Heart left ventricle (tissue), 16 donors: ENCODE measurements around the gene STXBP6. TPM values are rescaled to one million over a fixed set of nuclear protein-coding genes. Genes with fewer than 3 reads are reported as not detected.

Source experiments
- ATAC-seq, 4 donors: fragments of 200-7000 bp; cut with Tn5 transposase; one replicate each; pipeline ENCODE4 v1.9.1; 2020 to 2022; ENCODE audit warnings: moderate library complexity in 4 of 4, mild to moderate bottlenecking in 3 of 4, moderate number of reproducible peaks in 1 of 4
- DNase-seq, 5 donors: peaks; one replicate each; pipeline ENCODE4 v3.0.0-alpha.2; 2020
- H3K27ac ChIP-seq, 12 donors: fragments of 200-600 bp; sonication (generic) in 4 of 12; one replicate each; pipeline versions ENCODE4 v1.5.0 to v1.8.0; 2016 to 2022; ENCODE audit warnings: mild to moderate bottlenecking in 2 of 12
- H3K27me3 ChIP-seq, 9 donors: fragments of 200-600 bp; sonication (generic) in 2 of 9; one replicate each; pipeline versions ENCODE4 v1.5.1 to v1.8.0; 2016 to 2022; ENCODE audit warnings: mild to moderate bottlenecking in 3 of 9
- H3K36me3 ChIP-seq, 9 donors: fragments of 200-600 bp; sonication (generic) in 2 of 9; one replicate each; pipeline versions ENCODE4 v1.5.0 to v1.8.0; 2018 to 2022; ENCODE audit warnings: mild to moderate bottlenecking in 2 of 9
- H3K4me1 ChIP-seq, 12 donors: fragments of 200-600 bp; sonication (generic) in 4 of 12; one replicate each; pipeline versions ENCODE4 v1.5.0 to v1.8.0; 2016 to 2022; ENCODE audit warnings: mild to moderate bottlenecking in 3 of 12
- H3K4me3 ChIP-seq, 12 donors: fragments of 200-600 bp; sonication (generic) in 4 of 12; one replicate each; pipeline versions ENCODE4 v1.5.0 to v1.8.0; 2017 to 2022; ENCODE audit warnings: mild to moderate bottlenecking in 9 of 12, moderate library complexity in 4 of 12
- H3K9me3 ChIP-seq, 12 donors: fragments of 200-600 bp; sonication (generic) in 4 of 12; one replicate each; pipeline versions ENCODE4 v1.5.0 to v1.8.0; 2016 to 2022; ENCODE audit warnings: mild to moderate bottlenecking in 1 of 12
- POLR2A ChIP-seq, 2 donors: fragments of 450-650 bp; IDR thresholded peaks; one replicate each; pipeline ENCODE4 v1.6.1; 2017; ENCODE audit warnings: antibody characterized with exemption in 2 of 2, mild to moderate bottlenecking in 2 of 2, moderate library complexity in 2 of 2
- WGBS, 4 donors: extraction: QIAGEN DNeasy Blood & Tissue Kit in 2 of 4; methylation state at CpG; one replicate each; pipeline versions ENCODE4 v1.1.5 to v1.1.7; 2013 to 2018; 5-methylcytosine and 5-hydroxymethylcytosine counted together
- intact Hi-C, 10 donors: fragments of 100-400 bp; cut with DNase I; formaldehyde crosslinking; loops; one replicate each; pipeline versions ENCODE4 v1.11.1 to v1.14.2; 2022
- polyA plus RNA-seq, 2 donors: library from polyadenylated mRNA; stranded (reverse); fragments of 200-250 nt; gene quantifications; one replicate each; pipeline ENCODE4 v1.2.3, GENCODE V29; 2013
- total RNA-seq, 9 donors: library from RNA; depleted of rRNA in 2 of 9; stranded (reverse); fragments of >200 nt in 2 of 9; fragmentation: NEBNext Ultra II Directional in 3 of 9; extraction: Animal tissue kit (Norgen Biotek cat#: 25700) in 3 of 9; gene quantifications; one replicate each; pipeline versions ENCODE4 v1.1.0 to v1.2.4, GENCODE V29; 2016 to 2023
- TF ChIP-seq, protein P1 (sequence below), 12 donors: fragments of 200-600 bp; sonication (generic) in 4 of 12; IDR thresholded peaks; one replicate each; pipeline versions ENCODE4 v1.5.0 to v1.8.0; 2018 to 2022; ENCODE audit warnings: antibody characterized with exemption in 12 of 12, mild to moderate bottlenecking in 5 of 12
- donor health status: ischemic (EF 13 %, LVEDD 7.1; RV severe dilation, severe dysfunction).
- donor health status: healthy with polysubstance abuse.
- donor health status: DM: no; HTN: yes; CAD: no.
- donor health status: DM: no; HTN: no; CAD: no.
- donor health status: ischemic (EF 25% LVEDD 6.9; RV normal size, moderate dysfunction).
- donor health status: ischemic (EF 25% LVEDD 5.7; RV mildly dilated, moderate dysfunction).
- donor health status: healthy.
- donor health status: DM: yes; HTN: yes; CAD: no.
- donor health status: ischemic (EF 35%, LVEDD 5.7; RV mildly dilated, moderate dysfunction).
- donor health status: nonischemic (EF 11% LVEDD 7.7; RV severe dilation, severe dysfunction).
- donor health status: DM: yes; HTN: yes; CAD: no.
- donor health status: PGD.
- donor health status: ischemic (EF 29% LVEDD 5.4; RV normal size, mild dysfunction).
- donor health status: nonischemic (EF 23%, LVEDD 6.1; RV moderate dilation, normal function).

Gene STXBP6
- total and polyA plus RNA-seq, 11 donors = 12.5 to 57.3 (median 23.7) TPM

- Histone ChIP-seq H3K36me3 (no peaks in the 10 kb centered on the region), H3K27me3 (no peaks in the 10 kb centered on the region), H3K4me1 (peaks cover 0 to 13% (median 2%) of the 10 kb centered on the region in 12 donors), H3K4me3 (no peak overlapping the region), H3K9me3 (no peaks in the 10 kb centered on the region), H3K27ac (no peak overlapping the region)
- intact Hi-C loops = loop anchor here in 3 of 10 donors (5.0 to 10.0 kb wide), 2 partner anchors 64 to 66 kb away; no protein-coding TSS in a partner anchor
- TF ChIP-seq, protein P1, sequence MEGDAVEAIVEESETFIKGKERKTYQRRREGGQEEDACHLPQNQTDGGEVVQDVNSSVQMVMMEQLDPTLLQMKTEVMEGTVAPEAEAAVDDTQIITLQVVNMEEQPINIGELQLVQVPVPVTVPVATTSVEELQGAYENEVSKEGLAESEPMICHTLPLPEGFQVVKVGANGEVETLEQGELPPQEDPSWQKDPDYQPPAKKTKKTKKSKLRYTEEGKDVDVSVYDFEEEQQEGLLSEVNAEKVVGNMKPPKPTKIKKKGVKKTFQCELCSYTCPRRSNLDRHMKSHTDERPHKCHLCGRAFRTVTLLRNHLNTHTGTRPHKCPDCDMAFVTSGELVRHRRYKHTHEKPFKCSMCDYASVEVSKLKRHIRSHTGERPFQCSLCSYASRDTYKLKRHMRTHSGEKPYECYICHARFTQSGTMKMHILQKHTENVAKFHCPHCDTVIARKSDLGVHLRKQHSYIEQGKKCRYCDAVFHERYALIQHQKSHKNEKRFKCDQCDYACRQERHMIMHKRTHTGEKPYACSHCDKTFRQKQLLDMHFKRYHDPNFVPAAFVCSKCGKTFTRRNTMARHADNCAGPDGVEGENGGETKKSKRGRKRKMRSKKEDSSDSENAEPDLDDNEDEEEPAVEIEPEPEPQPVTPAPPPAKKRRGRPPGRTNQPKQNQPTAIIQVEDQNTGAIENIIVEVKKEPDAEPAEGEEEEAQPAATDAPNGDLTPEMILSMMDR (IDR thresholded peaks at IDR 0.05) = no peak
- TF ChIP-seq POLR2A (IDR thresholded peaks at IDR 0.05) = no peak
- no peak for ATAC-seq
- WGBS, 4 donors = 92 to 98% (median 95%) methylated on average over 1 of the region's 1 CpG
- DNase-seq = no peak
Measured at GRCh38 chr14:24801024-24801423, 248.9 kb downstream of the STXBP6 start.

DNA sequence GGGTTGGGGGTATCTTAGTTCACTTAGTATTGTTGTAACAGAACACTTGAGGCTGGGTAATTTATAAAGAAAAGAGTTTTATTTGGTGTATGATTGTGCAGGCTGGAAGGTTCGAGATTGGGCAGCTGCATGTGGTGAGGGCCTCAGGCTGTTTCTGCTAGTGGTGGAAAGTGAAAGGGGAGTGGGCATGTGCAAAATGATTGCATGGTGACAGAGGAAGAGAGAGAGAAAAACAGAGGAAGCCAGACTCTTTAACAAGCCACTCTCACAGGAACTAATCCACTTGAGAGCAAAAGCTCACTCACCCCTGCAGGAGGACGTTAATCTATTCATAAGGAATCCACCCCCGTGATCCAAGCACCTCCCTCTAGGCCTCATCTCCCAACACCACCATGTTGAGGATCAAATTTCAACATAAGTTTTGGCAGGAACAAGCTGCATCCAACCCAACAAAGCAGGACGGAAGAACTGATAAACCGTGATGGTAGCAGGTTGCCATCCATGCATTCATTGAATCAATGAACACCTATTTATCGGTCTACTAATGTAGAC is 251.0 kb downstream of the STXBP6 start:
- no peaks in the 10 kb centered on the region for H3K4me1 ChIP-seq
- H3K27me3 ChIP-seq = no peaks in the 10 kb centered on the region
- no peak overlapping the region for H3K27ac ChIP-seq
- no peak for DNase-seq
- intact Hi-C loops = loop anchor here in 1 of 10 donors (5.0 kb wide), 1 partner anchor 57 kb away; no protein-coding TSS in a partner anchor
- no peak for ATAC-seq
- H3K9me3 ChIP-seq = no peaks in the 10 kb centered on the region
- H3K4me3 ChIP-seq = no peak overlapping the region
- TF ChIP-seq POLR2A (IDR thresholded peaks at IDR 0.05) = no peak
- TF ChIP-seq, protein P1 (IDR thresholded peaks at IDR 0.05) = no peak
- H3K36me3 ChIP-seq = no peaks in the 10 kb centered on the region
- 72 to 82% (median 78%) methylated on average over 6 of the region's 6 CpGs for WGBS, 4 donors

- DNase-seq (no peak), ATAC-seq (no peak)
- H3K4me1 ChIP-seq = no peaks in the 10 kb centered on the region
- H3K27me3 ChIP-seq = no peaks in the 10 kb centered on the region
- intact Hi-C loops = loop anchor here in 1 of 10 donors (5.0 kb wide), 1 partner anchor 53 kb away; no protein-coding TSS in a partner anchor
- H3K4me3 ChIP-seq = no peak overlapping the region
- no peaks in the 10 kb centered on the region for H3K9me3 ChIP-seq
- H3K27ac ChIP-seq = no peak overlapping the region
- TF ChIP-seq, protein P1 (IDR thresholded peaks at IDR 0.05) = no peak
- TF ChIP-seq POLR2A (IDR thresholded peaks at IDR 0.05) = no peak
- WGBS, 4 donors = 93 to 95% (median 94%) methylated on average over 5 of the region's 5 CpGs
- H3K36me3 ChIP-seq = no peaks in the 10 kb centered on the region
Measured at GRCh38 chr14:24795406-24795805, 254.5 kb downstream of the STXBP6 start.

DNA sequence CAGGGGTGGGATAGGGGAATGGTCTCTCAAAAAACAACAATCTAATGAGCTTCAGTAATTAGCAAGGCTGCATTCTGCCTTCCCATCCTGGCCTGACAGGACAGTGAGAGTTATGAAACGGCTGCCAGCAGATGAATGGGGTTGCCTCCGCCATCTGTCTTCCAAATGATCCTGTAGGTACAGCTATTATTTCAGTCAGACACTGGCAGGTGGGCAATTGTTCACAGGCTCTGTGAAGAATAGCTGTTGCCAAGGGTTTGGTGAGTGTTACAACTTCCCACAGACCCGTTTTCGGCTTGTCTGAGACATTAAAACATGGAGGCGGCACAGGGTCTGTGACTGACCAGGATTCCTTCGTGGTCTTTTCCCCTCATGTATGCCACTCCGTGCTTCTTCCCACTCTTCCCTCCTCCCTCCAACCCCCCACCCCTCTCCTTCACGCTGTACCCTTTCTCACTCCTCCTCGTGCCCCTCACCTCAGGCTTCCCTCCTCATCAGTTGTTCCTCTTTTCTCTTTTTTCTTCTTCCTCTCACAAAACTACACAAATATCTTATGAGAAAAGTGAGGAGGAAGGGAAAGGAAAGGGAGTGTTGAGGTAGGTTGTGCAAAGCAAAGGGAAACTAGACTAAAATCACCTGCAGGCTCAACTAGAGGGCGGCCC is 255.2 kb downstream of the STXBP6 start:
- no peak overlapping the region for H3K27ac ChIP-seq
- H3K9me3 ChIP-seq = no peaks in the 10 kb centered on the region
- no peak for ATAC-seq
- no peaks in the 10 kb centered on the region for H3K36me3 ChIP-seq
- H3K4me3 ChIP-seq = no peak overlapping the region
- no peak for DNase-seq
- H3K27me3 ChIP-seq = no peaks in the 10 kb centered on the region
- TF ChIP-seq, protein P1 (IDR thresholded peaks at IDR 0.05) = no peak
- no peak for TF ChIP-seq POLR2A (IDR thresholded peaks at IDR 0.05)
- H3K4me1 ChIP-seq = peaks cover 0 to 5% (median under 1%) of the 10 kb centered on the region in 12 donors
- 80 to 91% (median 90%) methylated on average over 10 of the region's 10 CpGs for WGBS, 4 donors
- intact Hi-C loops = loop anchor here in 1 of 10 donors (5.0 kb wide), 1 partner anchor 52 kb away; no protein-coding TSS in a partner anchor
